Bronchial epithelial cell (primary cell): ENCODE data around the gene HERC3. TPM values are rescaled to one million over a fixed set of nuclear protein-coding genes. Genes with fewer than 3 reads are reported as not detected.

Source experiments
- DNase-seq: peaks from one replicate; pipeline ENCODE4 v3.0.0-alpha.2; 2010; ENCODE audit warnings: low read depth
- FAIRE-seq: peaks from 2 replicates; lab custom pipeline; 2011; peaks lifted over from hg19 to GRCh38; lab: Jason Lieb, UNC
- H3K27me3 ChIP-seq: 2 replicates; pipeline ENCODE4 v1.5.1; 2011; ENCODE audit warnings: low read length; ENCODE audit not compliant: control insufficient read depth, insufficient read depth
- H3K36me3 ChIP-seq: 2 replicates; pipeline ENCODE4 v1.5.1; 2011; ENCODE audit warnings: low read length; ENCODE audit not compliant: control insufficient read depth, insufficient read depth
- H3K4me3 ChIP-seq: 2 replicates; pipeline ENCODE4 v1.5.1; 2011; ENCODE audit warnings: mild to moderate bottlenecking, low read depth, low read length, control low read depth
- total RNA-seq: library from RNA; depleted of rRNA; stranded (reverse); fragments of >200 nt; gene quantifications from 2 replicates; pipeline ENCODE4 v1.2.1, GENCODE V29; 2014
- TF ChIP-seq, protein P1 (sequence below): IDR thresholded peaks from 2 replicates; pipeline ENCODE4 v1.5.1; 2011; ENCODE audit warnings: mild to moderate bottlenecking, moderate library complexity, low read length, control low read depth, inconsistent platforms; ENCODE audit not compliant: insufficient read depth, severe bottlenecking

The HERC3 gene
- total RNA-seq, 1 donor from 2014 or later, result 25.3 TPM

DNA sequence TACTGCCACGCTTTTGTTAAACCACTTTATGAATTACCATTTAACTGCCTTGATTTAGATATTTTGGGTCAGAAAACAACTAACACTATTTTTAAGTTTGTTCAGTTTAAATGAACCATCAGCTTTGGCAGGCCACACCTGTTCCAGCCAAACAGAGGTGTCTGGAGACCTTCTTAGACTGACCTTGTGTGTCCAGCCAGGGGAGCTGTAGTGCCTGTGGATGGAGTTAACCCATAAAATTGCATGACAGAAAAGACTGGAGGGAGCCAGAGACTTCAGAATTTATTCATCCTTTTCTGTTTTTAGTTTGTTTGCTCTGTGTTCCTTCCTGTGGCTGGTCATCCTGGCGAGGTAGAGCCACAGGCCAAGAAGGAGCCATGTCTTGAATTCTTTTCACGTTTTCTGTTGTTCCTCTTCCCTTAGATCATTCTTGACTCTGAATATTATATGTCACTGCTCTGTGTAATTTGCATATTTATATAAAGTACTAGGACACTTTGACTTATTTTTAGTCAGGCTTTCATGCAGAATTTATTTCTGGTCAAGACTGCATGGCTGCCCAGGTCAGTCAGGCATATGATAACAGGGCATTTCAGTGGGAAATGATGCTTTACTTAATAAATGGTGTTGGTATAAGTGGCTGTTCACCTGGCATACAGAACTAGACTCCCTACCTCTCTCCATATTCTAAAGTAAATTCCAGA, 26.7 kb downstream of the HERC3 start:
- no peak overlapping the region for H3K4me3 ChIP-seq
- FAIRE-seq, result no peak
- TF ChIP-seq, protein P1, sequence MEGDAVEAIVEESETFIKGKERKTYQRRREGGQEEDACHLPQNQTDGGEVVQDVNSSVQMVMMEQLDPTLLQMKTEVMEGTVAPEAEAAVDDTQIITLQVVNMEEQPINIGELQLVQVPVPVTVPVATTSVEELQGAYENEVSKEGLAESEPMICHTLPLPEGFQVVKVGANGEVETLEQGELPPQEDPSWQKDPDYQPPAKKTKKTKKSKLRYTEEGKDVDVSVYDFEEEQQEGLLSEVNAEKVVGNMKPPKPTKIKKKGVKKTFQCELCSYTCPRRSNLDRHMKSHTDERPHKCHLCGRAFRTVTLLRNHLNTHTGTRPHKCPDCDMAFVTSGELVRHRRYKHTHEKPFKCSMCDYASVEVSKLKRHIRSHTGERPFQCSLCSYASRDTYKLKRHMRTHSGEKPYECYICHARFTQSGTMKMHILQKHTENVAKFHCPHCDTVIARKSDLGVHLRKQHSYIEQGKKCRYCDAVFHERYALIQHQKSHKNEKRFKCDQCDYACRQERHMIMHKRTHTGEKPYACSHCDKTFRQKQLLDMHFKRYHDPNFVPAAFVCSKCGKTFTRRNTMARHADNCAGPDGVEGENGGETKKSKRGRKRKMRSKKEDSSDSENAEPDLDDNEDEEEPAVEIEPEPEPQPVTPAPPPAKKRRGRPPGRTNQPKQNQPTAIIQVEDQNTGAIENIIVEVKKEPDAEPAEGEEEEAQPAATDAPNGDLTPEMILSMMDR, result no peak

DNA sequence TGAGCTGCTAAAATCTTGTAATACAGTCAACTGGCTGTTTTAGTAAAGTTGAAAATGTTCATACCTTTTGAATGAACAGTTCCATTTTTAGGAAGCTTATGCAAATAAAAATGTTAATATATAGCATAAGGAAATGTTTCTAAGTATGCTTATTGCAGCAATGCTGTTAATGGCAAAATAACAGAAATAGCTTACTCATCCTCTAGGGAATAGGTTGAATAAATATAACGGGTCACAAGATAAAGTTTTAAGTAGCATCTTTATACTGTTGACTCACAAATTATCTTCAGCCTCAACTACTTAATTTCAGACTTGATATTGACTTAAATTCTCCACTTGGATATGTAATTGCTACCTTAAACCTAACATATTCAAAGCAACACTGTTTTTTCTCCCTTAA, 27.7 kb downstream of the HERC3 start:
- FAIRE-seq (no peak), DNase-seq (no peak)
- H3K4me3 ChIP-seq, result no peak overlapping the region
- H3K27me3 ChIP-seq, result no peaks in the 10 kb centered on the region
- H3K36me3 ChIP-seq, result no peaks in the 10 kb centered on the region
- TF ChIP-seq, protein P1, result no peak

More for the DNA sequence above, 26.7 kb downstream of the HERC3 start:
- no peak for DNase-seq
- Histone ChIP-seq H3K36me3 (no peaks in the 10 kb centered on the region), H3K27me3 (no peaks in the 10 kb centered on the region)

- no peaks in the 10 kb centered on the region for H3K27me3 ChIP-seq
- DNase-seq (no peak), FAIRE-seq (no peak)
- TF ChIP-seq, protein P1, result no peak
- H3K36me3 ChIP-seq, result no peaks in the 10 kb centered on the region
- H3K4me3 ChIP-seq, result no peak overlapping the region
Observed at GRCh38 chr4:88621763-88622327, 29.6 kb downstream of the HERC3 start.

GRCh38 chr4:88623097-88623496, 30.8 kb downstream of the HERC3 start:
- FAIRE-seq, result peak; percentile 94
- peak; percentile 99 for DNase-seq
- TF ChIP-seq, protein P1, result no peak
- H3K27me3 ChIP-seq, result no peaks in the 10 kb centered on the region
- H3K36me3 ChIP-seq, result no peaks in the 10 kb centered on the region
- H3K4me3 ChIP-seq, result no peak overlapping the region

DNA sequence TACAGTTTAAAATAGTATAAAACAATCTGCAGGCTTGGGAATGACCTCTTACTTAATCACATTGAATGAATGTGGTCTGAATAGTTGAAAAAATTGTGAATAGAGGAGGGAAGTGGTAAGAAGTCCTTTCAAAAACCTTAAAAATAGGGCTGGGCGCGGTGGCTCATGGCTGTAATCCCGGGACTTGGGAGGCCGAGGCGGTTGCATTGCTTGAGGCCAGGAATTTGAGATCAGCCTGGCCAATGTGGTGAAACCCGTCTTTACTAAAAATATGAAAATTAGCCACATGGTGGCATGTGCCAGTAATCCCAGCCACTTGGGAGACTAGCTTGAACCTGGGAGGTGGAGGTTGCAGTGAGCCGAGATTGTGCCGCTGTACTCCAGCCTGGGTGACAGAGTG, 36.5 kb downstream of the HERC3 start:
- Histone ChIP-seq H3K4me3 (no peak overlapping the region), H3K36me3 (no peaks in the 10 kb centered on the region), H3K27me3 (no peaks in the 10 kb centered on the region)
- DNase-seq (no peak), FAIRE-seq (no peak)
- TF ChIP-seq, protein P1, result no peak
